ENCODE measurements around the gene B3GNT2. TPM values are rescaled to one million over a fixed set of nuclear protein-coding genes. Genes with fewer than 3 reads are reported as not detected.
"Not testable (repeated sequence)": the region's sequence is repeated elsewhere in the genome, so short reads cannot be mapped to it uniquely, and the experiment has no call there.

Gene B3GNT2, protein sequence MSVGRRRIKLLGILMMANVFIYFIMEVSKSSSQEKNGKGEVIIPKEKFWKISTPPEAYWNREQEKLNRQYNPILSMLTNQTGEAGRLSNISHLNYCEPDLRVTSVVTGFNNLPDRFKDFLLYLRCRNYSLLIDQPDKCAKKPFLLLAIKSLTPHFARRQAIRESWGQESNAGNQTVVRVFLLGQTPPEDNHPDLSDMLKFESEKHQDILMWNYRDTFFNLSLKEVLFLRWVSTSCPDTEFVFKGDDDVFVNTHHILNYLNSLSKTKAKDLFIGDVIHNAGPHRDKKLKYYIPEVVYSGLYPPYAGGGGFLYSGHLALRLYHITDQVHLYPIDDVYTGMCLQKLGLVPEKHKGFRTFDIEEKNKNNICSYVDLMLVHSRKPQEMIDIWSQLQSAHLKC
- 13.3 and 16.0 TPM in 2 replicates for total RNA-seq (2014; rRNA removed)
- 6.0 TPM for polyA plus RNA-seq (2012)

DNA sequence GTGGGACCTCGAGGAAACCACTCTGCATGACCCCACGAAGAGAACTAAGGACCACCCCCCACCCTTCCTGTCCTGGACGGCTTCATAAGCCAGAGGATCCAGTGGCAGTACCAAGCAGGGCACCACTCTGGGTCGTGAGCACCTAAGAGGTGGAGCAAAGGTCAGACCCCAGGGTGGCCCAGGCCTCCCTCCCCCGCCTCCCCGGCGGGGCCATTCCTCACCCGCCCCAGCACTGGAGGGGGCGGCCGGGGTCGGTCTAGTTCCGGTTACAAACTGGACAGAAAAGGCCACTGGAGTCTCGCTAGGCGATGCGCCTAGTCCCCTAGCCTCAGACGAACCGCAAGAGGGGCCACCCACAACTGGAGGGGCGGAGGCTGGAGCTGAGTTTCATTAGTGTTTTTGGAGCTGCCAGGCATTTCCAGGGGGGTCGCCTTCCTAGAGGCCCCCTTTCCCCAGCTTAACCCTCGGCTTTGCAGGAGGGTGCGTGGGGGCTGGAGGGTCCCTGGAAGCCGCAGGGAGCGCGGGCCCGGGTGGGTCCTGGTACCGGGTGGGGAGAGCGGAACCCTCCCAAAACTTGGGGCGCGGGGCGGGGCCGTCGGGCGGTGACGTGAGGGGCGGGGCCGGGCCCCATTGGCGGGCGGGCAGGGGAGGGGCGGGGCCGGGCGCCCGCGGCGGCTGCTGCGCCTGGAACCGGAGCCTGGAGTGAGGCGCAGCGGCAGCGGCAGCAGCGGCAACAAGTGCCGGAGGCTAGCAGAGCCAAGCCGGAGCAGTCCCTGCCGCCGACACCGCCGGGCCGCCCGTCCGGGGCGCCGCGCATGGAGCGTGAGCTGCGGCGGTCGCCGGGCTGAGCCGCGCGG, at the start of gene B3GNT2:
Gene B3GNT2 (plus strand): TSS at position 695 of the 857 bp plus-strand sequence. CDS start 26,106 bp downstream, outside the sequence.
- peak; percentile 59 for DNase-seq (ENCODE audit: low read depth)

- DNase-seq (ENCODE audit: low read depth): not testable (repeated sequence)
Observed at GRCh38 chr2:62146790-62147189, 49.1 kb upstream of the B3GNT2 start.

GRCh38 chr2:62147610-62148301, 48.2 kb upstream of the B3GNT2 start:
- DNase-seq (ENCODE audit: low read depth): peak; percentile 76

GRCh38 chr2:62149708-62150107, 46.2 kb upstream of the B3GNT2 start:
- DNase-seq (ENCODE audit: low read depth): peak; percentile 96

GRCh38 chr2:62150597-62151305, 45.2 kb upstream of the B3GNT2 start:
- peak; percentile 8 for DNase-seq (ENCODE audit: low read depth)

DNA sequence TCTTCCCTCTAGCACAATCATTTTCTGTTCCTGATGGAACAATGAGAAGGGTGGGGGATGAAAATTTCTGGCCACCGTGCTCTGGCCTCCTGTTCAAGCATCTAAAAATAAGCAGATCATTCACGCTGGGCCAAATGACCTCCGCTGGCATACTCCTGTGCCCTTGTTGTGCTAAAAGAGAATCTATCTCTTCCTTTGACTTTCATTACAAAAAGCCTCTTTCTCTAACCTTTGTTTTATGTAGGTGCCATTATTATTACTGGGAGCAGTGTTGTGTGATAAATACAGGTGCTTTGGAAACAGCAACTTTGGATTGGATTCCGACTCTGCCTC, 44.6 kb upstream of the B3GNT2 start:
- no peak for DNase-seq (ENCODE audit: low read depth)

DNA sequence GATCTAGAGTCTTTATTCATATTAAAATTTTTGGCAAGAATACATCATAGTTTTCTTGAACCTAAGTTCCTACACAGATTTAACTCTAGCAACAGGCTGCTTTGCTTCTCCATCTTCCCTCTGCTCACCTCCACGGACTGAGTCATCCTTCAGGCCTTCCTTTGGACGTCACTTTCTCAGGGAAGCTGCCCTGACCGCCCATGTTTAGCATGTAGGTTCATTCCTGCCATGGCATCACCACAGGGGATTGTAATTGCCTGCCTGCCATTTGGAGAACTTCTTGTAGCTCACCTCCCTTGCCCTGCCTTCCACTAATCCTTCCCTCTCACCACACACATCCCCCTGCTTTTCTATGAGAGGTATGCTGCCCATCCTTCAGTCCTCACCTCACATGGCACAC, 43.9 kb upstream of the B3GNT2 start:
- DNase-seq (ENCODE audit: low read depth): no peak

DNA sequence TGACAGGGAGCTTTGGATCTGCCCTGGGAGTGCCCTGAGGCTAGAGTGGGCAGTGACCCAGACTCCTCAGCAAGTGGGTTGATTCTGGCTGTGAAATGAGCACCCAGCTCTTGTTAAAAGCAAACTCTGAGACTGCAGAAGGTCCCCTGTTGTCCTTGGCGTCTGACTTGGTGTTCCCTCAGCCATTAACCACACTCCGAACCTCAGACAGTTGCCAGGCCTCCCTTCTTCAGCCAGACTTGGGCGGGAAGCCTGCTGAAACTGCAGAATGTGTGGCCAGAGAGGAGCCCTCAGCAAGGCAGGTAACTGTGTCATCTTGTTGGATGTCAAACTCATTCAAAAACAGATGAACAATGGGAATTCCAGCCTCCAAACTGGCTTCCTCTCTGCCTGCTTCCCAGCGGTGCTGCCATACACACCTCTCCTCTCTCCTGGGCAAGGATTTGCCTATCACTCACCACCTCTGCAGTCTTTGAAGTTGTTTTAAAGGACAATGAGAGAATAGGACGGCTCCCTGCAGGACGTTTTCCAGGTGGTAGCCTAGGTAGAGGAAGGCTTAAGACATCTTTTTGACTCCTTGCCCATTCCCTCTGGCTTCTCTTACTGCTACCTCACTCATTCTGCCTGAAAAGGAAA, 38.9 kb upstream of the B3GNT2 start:
- no peak for DNase-seq (ENCODE audit: low read depth)

GRCh38 chr2:62158444-62159121, 37.3 kb upstream of the B3GNT2 start:
- DNase-seq (ENCODE audit: low read depth): no peak

- DNase-seq (ENCODE audit: low read depth): not testable (repeated sequence)
Observed at GRCh38 chr2:62160691-62161090, 35.2 kb upstream of the B3GNT2 start.

DNA sequence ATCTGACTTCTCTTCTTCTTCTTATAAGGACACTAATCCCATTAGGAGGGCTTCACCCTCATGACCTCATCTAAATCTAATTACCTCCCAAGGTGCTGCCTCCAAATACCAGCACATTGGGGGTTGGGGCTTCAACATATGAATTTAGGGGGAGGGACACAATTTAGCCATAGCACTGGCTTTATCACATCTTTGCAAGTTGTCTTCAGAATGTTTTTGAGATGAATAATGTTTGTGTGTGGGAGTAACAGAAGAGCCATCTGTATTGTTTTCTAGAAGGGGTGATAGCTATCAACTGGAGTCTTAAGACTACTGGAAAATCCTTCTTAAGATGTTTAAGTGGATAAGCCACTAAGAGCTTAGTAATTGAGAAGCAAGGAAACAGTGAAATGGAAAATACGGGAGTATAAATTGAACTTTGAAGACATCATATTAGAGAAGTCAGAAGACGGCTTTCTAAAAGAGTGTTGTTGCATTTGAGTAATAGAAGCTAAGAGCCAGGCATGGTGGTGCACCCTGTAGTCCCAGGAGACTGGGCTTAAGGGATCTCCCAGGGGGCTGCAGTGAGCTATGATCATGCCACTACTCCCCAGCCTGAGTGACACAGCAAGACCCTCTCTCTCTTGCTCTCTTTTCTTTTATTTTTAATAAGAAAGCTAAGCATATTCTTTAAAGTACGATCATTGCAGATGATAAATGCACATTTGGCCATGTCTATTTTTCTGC, 32.6 kb upstream of the B3GNT2 start:
- DNase-seq (ENCODE audit: low read depth): no peak

GRCh38 chr2:62163834-62164233, 32.1 kb upstream of the B3GNT2 start:
- no peak for DNase-seq (ENCODE audit: low read depth)

GRCh38 chr2:62175728-62176127, 20.2 kb upstream of the B3GNT2 start:
- no peak for DNase-seq (ENCODE audit: low read depth)

DNA sequence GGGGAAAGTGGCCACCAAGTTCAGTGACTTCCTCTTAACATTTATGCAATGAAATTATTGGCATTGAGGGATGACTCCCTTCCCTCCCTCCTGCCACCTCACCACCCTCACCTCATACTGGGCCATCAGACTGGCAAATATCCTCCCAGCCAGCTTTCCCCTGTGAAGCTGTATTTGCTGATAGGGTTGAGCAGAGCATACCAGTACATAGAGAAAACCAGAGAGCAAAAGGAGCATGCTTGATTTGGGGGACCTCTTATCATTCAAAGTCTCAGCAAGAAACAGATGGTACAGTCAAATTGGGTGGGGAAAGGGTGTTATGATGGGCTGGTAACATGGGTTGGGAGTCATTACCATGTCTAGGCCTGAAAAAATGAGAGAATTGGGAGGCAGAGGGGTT, 19.1 kb upstream of the B3GNT2 start:
- no peak for DNase-seq (ENCODE audit: low read depth)

- no peak for DNase-seq (ENCODE audit: low read depth)
Observed at GRCh38 chr2:62177392-62178049, 18.4 kb upstream of the B3GNT2 start.

GRCh38 chr2:62178741-62179271, 17.1 kb upstream of the B3GNT2 start:
- no peak for DNase-seq (ENCODE audit: low read depth)

GRCh38 chr2:62180975-62181374, 14.9 kb upstream of the B3GNT2 start:
- DNase-seq (ENCODE audit: low read depth): no peak

- DNase-seq (ENCODE audit: low read depth): no peak
Observed at GRCh38 chr2:62181843-62182242, 14.1 kb upstream of the B3GNT2 start.
